HepG2 (cell line): ENCODE data around the gene ENKUR. TPM values are rescaled to one million over a fixed set of nuclear protein-coding genes. Genes with fewer than 3 reads are reported as not detected.

ENCODE experiments used
- BHLHE40 ChIP-seq: IDR thresholded peaks from 2 replicates; pipeline ENCODE4 v1.6.1; 2011; ENCODE audit warnings: low read length, improper control_type of control experiment
- ELF1 ChIP-seq: sonication (generic); formaldehyde crosslinking; IDR thresholded peaks from 2 replicates; pipeline ENCODE4 v1.4.0; 2020; ENCODE audit warnings: missing genetic modification reagents
- EP300 ChIP-seq, 3 experiments: sonication (generic) in 1 of 3; formaldehyde crosslinking in 1 of 3; IDR thresholded peaks; 2 replicates each; pipeline versions ENCODE4 v1.5.1 to v1.6.1; 2011 to 2020; ENCODE audit warnings: low read depth in 2 of 3, low read length in 2 of 3, borderline replicate concordance in 1 of 3, improper control_type of control experiment in 1 of 3, mild to moderate bottlenecking in 1 of 3, missing genetic modification reagents in 1 of 3, moderate library complexity in 1 of 3
- ERF ChIP-seq: IDR thresholded peaks from 2 replicates; pipeline ENCODE4 v1.6.1; 2018; ENCODE audit warnings: missing biosample characterization, missing genetic modification reagents
- HDAC1 ChIP-seq: sonication (generic); formaldehyde crosslinking; IDR thresholded peaks from 2 replicates; pipeline ENCODE4 v1.5.1; 2020; ENCODE audit warnings: mild to moderate bottlenecking, missing genetic modification reagents
- HMG20A ChIP-seq: IDR thresholded peaks from 2 replicates; pipeline ENCODE4 v1.6.1; 2016; ENCODE audit warnings: borderline replicate concordance
- KDM5A ChIP-seq: fragments of 200-600 bp; sonication (generic); IDR thresholded peaks from 2 replicates; pipeline ENCODE4 v1.7.0; 2018; ENCODE audit warnings: antibody characterized with exemption, mild to moderate bottlenecking, low read length, borderline replicate concordance
- MAFK ChIP-seq, 2 experiments: IDR thresholded peaks in 1 of 2; conservative IDR thresholded peaks in 1 of 2; 2 replicates each; pipeline ENCODE4 v1.6.1; 2011; ENCODE audit warnings: improper control_type of control experiment in 2 of 2, low read length in 2 of 2
- NCOR1 ChIP-seq: fragments of 200-600 bp; sonication (generic); IDR thresholded peaks from 2 replicates; pipeline ENCODE4 v1.7.0; 2017; ENCODE audit warnings: antibody characterized with exemption, low read length, borderline replicate concordance
- PHB2 ChIP-seq: fragments of 450-650 bp; IDR thresholded peaks from 2 replicates; pipeline ENCODE4 v1.6.1; 2018; ENCODE audit not compliant: partially characterized antibody
- PITX1 ChIP-seq: sonication (generic); formaldehyde crosslinking; IDR thresholded peaks from 2 replicates; pipeline ENCODE4 v1.5.1; 2020; ENCODE audit warnings: mild to moderate bottlenecking, missing genetic modification reagents
- POGZ ChIP-seq: sonication (generic); formaldehyde crosslinking; IDR thresholded peaks from 2 replicates; pipeline ENCODE4 v1.4.0; 2020; ENCODE audit warnings: mild to moderate bottlenecking, missing genetic modification reagents
- SETDB1 ChIP-seq: sonication (generic); formaldehyde crosslinking; IDR thresholded peaks from 2 replicates; pipeline ENCODE4 v1.5.1; 2020; ENCODE audit warnings: missing genetic modification reagents, mild to moderate bottlenecking, borderline replicate concordance
- TEAD2 ChIP-seq: sonication (generic); formaldehyde crosslinking; IDR thresholded peaks from 2 replicates; pipeline ENCODE4 v1.9.0; 2021; ENCODE audit warnings: missing genetic modification reagents
- XRCC5 ChIP-seq: fragments of 200-400 bp; formaldehyde crosslinking; optimal IDR thresholded peaks from 2 replicates; pipeline ENCODE3; 2017; ENCODE audit warnings: mild to moderate bottlenecking, low read length
- ZBTB8A ChIP-seq: sonication (generic); formaldehyde crosslinking; IDR thresholded peaks from 2 replicates; pipeline ENCODE4 v1.4.0; 2020; ENCODE audit warnings: mild to moderate bottlenecking, low read depth, missing genetic modification reagents, borderline replicate concordance
- ZNF33B ChIP-seq: sonication (generic); formaldehyde crosslinking; IDR thresholded peaks from 2 replicates; pipeline ENCODE4 v1.5.1; 2020; ENCODE audit warnings: mild to moderate bottlenecking, missing genetic modification reagents
- ZNF768 ChIP-seq: sonication (generic); formaldehyde crosslinking; IDR thresholded peaks from 2 replicates; pipeline ENCODE4 v1.4.0; 2020; ENCODE audit warnings: missing genetic modification reagents
- polyA plus RNA-seq, 8 experiments: library from polyadenylated mRNA; depleted of rRNA in 3 of 8; stranded (reverse) in 7 of 8; unstranded in 1 of 8; fragments of >200 nt; fragmentation: Illumina TruSeq in 4 of 8; extraction: Trizol in 4 of 8; gene quantifications; 2 replicates each; pipeline versions ENCODE4 v1.2.1 to v1.2.3, GENCODE V29; 2011 to 2016; ENCODE audit warnings: low read depth in 4 of 8, missing spikeins in 1 of 8, mixed read lengths in 1 of 8; ENCODE audit not compliant: insufficient read depth in 1 of 8
- total RNA-seq, 5 experiments: library from RNA; depleted of rRNA; stranded (reverse); fragments of >200 nt; fragmentation: Illumina TruSeq; extraction: Trizol; gene quantifications; 2 replicates each; pipeline ENCODE4 v1.2.3, GENCODE V29; 2016; ENCODE audit warnings: low read depth in 1 of 5
- TF ChIP-seq, protein P1 (sequence below): sonication (generic); formaldehyde crosslinking; IDR thresholded peaks from 2 replicates; pipeline ENCODE4 v1.4.0; 2020; ENCODE audit warnings: low read depth, mild to moderate bottlenecking, missing genetic modification reagents
- TF ChIP-seq, protein P2 (sequence below): sonication (generic); formaldehyde crosslinking; IDR thresholded peaks from 2 replicates; pipeline ENCODE4 v1.4.0; 2020; ENCODE audit warnings: missing genetic modification reagents, borderline replicate concordance
- TF ChIP-seq, protein P3 (sequence below): sonication (generic); formaldehyde crosslinking; IDR thresholded peaks from 2 replicates; pipeline ENCODE4 v1.5.0; 2020; ENCODE audit warnings: missing genetic modification reagents
- TF ChIP-seq, protein P4 (sequence below): sonication (generic); formaldehyde crosslinking; IDR thresholded peaks from 2 replicates; pipeline ENCODE4 v1.4.0; 2020; ENCODE audit warnings: missing genetic modification reagents
- TF ChIP-seq, protein P5 (sequence below): sonication (generic); formaldehyde crosslinking; IDR thresholded peaks from 2 replicates; pipeline ENCODE4 v1.5.0; 2020; ENCODE audit warnings: mild to moderate bottlenecking, missing genetic modification reagents

Gene ENKUR
- total and polyA plus RNA-seq, 2 of the 13 experiments (the other 11 are each of a cell fraction or from before 2014, with no cell fraction given): 0.15 TPM

DNA sequence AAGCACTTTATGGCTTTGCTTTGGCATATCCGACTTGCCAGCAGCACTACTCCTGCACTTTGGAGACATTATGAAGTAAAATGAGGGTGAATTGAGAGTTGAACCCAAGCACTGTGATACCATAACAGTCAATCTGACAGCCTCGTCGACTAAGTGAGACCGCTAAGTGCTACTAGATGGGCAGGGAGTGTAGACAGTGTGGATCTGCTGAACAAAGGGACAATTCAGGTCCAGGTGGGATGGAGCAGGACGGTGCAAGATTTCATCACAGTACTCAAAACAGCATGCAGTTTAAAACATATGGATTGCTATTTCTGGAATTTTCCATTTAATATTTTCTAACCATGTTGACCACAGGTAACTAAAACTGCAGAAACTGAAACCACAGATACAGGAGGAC, 42.8 kb downstream of the ENKUR start (continued):
- TF ChIP-seq XRCC5 (peak; percentile 22), ERF (CRISPR knock-in tag) (no peak), ELF1 (CRISPR knock-in tag) (no peak), POGZ (no peak), PHB2 (no peak), SETDB1 (no peak), HDAC1 (CRISPR knock-in tag) (no peak), ZNF33B (CRISPR knock-in tag) (no peak), MAFK (conservative IDR thresholded peaks at IDR 0.05 in 1 of 2, IDR thresholded peaks at IDR 0.05 in 1 of 2; ENCODE audit: low read length in 2 of 2) (no peak), TEAD2 (CRISPR knock-in tag) (no peak), EP300 (IDR thresholded peaks at IDR 0.05; ENCODE audit: low read depth in 2 of 2, low read length in 2 of 2) (0 out of 4 replicates have a peak, but pooled peaks of 1 of the 2 experiments have one; percentile 17), EP300 (CRISPR knock-in tag; IDR thresholded peaks at IDR 0.05; ENCODE audit: borderline replicate concordance) (no peak), ZNF768 (CRISPR knock-in tag) (no peak), HMG20A (CRISPR knock-in tag) (peak; percentile 58; the same call in 1 of the 2 replicates), NCOR1 (no peak), PITX1 (CRISPR knock-in tag) (no peak), ZBTB8A (no peak), BHLHE40 (no peak), KDM5A (no peak)
- TF ChIP-seq, protein P1, sequence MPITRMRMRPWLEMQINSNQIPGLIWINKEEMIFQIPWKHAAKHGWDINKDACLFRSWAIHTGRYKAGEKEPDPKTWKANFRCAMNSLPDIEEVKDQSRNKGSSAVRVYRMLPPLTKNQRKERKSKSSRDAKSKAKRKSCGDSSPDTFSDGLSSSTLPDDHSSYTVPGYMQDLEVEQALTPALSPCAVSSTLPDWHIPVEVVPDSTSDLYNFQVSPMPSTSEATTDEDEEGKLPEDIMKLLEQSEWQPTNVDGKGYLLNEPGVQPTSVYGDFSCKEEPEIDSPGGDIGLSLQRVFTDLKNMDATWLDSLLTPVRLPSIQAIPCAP: no peak
- TF ChIP-seq, protein P2, sequence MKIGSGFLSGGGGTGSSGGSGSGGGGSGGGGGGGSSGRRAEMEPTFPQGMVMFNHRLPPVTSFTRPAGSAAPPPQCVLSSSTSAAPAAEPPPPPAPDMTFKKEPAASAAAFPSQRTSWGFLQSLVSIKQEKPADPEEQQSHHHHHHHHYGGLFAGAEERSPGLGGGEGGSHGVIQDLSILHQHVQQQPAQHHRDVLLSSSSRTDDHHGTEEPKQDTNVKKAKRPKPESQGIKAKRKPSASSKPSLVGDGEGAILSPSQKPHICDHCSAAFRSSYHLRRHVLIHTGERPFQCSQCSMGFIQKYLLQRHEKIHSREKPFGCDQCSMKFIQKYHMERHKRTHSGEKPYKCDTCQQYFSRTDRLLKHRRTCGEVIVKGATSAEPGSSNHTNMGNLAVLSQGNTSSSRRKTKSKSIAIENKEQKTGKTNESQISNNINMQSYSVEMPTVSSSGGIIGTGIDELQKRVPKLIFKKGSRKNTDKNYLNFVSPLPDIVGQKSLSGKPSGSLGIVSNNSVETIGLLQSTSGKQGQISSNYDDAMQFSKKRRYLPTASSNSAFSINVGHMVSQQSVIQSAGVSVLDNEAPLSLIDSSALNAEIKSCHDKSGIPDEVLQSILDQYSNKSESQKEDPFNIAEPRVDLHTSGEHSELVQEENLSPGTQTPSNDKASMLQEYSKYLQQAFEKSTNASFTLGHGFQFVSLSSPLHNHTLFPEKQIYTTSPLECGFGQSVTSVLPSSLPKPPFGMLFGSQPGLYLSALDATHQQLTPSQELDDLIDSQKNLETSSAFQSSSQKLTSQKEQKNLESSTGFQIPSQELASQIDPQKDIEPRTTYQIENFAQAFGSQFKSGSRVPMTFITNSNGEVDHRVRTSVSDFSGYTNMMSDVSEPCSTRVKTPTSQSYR: no peak
- TF ChIP-seq, protein P3, sequence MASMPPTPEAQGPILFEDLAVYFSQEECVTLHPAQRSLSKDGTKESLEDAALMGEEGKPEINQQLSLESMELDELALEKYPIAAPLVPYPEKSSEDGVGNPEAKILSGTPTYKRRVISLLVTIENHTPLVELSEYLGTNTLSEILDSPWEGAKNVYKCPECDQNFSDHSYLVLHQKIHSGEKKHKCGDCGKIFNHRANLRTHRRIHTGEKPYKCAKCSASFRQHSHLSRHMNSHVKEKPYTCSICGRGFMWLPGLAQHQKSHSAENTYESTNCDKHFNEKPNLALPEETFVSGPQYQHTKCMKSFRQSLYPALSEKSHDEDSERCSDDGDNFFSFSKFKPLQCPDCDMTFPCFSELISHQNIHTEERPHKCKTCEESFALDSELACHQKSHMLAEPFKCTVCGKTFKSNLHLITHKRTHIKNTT: no peak
- TF ChIP-seq, protein P4, sequence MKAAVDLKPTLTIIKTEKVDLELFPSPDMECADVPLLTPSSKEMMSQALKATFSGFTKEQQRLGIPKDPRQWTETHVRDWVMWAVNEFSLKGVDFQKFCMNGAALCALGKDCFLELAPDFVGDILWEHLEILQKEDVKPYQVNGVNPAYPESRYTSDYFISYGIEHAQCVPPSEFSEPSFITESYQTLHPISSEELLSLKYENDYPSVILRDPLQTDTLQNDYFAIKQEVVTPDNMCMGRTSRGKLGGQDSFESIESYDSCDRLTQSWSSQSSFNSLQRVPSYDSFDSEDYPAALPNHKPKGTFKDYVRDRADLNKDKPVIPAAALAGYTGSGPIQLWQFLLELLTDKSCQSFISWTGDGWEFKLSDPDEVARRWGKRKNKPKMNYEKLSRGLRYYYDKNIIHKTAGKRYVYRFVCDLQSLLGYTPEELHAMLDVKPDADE (CRISPR knock-in tag): no peak
- TF ChIP-seq, protein P5, sequence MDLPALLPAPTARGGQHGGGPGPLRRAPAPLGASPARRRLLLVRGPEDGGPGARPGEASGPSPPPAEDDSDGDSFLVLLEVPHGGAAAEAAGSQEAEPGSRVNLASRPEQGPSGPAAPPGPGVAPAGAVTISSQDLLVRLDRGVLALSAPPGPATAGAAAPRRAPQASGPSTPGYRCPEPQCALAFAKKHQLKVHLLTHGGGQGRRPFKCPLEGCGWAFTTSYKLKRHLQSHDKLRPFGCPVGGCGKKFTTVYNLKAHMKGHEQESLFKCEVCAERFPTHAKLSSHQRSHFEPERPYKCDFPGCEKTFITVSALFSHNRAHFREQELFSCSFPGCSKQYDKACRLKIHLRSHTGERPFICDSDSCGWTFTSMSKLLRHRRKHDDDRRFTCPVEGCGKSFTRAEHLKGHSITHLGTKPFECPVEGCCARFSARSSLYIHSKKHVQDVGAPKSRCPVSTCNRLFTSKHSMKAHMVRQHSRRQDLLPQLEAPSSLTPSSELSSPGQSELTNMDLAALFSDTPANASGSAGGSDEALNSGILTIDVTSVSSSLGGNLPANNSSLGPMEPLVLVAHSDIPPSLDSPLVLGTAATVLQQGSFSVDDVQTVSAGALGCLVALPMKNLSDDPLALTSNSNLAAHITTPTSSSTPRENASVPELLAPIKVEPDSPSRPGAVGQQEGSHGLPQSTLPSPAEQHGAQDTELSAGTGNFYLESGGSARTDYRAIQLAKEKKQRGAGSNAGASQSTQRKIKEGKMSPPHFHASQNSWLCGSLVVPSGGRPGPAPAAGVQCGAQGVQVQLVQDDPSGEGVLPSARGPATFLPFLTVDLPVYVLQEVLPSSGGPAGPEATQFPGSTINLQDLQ (CRISPR knock-in tag): no peak
